CD4-positive, CD25-positive, alpha-beta regulatory T cell (primary cell): ENCODE measurements around the gene WDR6. TPM values are rescaled to one million over a fixed set of nuclear protein-coding genes. Genes with fewer than 3 reads are reported as not detected.

Source experiments
- ATAC-seq, 2 donors: fragments of 150-1000 bp; cut with Tn5 transposase; one replicate each; pipeline ENCODE4 v1.10.0; 2021; ENCODE audit warnings: low read depth in 2 of 2, moderate number of reproducible peaks in 2 of 2, moderate library complexity in 1 of 2
- DNase-seq, 3 donors: peaks; one replicate each; pipeline versions ENCODE4 v3.0.0 to v3.0.0-alpha.2; 2012 to 2022; ENCODE audit warnings: mixed read lengths in 1 of 3
- H3K27ac ChIP-seq: one replicate; pipeline ENCODE4 v1.7.0; 2013; ENCODE audit warnings: mild to moderate bottlenecking, low read length; ENCODE audit not compliant: insufficient read depth, poor library complexity, severe bottlenecking
- H3K27me3 ChIP-seq: one replicate; pipeline ENCODE4 v1.7.0; 2013; ENCODE audit warnings: low read length; ENCODE audit not compliant: control insufficient read depth, insufficient read depth
- H3K36me3 ChIP-seq: one replicate; pipeline ENCODE4 v1.7.0; 2013; ENCODE audit warnings: mild to moderate bottlenecking, low read length, moderate library complexity; ENCODE audit not compliant: control insufficient read depth, insufficient read depth
- H3K4me1 ChIP-seq: 2 replicates; pipeline ENCODE4 v1.7.0; 2013; ENCODE audit warnings: mild to moderate bottlenecking, low read length; ENCODE audit not compliant: insufficient read depth, control insufficient read depth, poor library complexity, severe bottlenecking
- H3K4me3 ChIP-seq: one replicate; pipeline ENCODE4 v1.7.0; 2013; ENCODE audit warnings: low read depth, mild to moderate bottlenecking, low read length, moderate library complexity
- H3K9me3 ChIP-seq, 2 experiments: 1 replicate in 1 of 2; 2 replicates in 1 of 2; pipeline ENCODE4 v1.7.0; 2013; ENCODE audit warnings: low read length in 2 of 2, mild to moderate bottlenecking in 1 of 2, moderate library complexity in 1 of 2; ENCODE audit not compliant: control insufficient read depth in 2 of 2
- H3K27ac Mint-ChIP-seq, 3 donors: one replicate each; pipeline ENCODE4 v1.8.0; 2020 to 2022; ENCODE audit warnings: mild to moderate bottlenecking in 3 of 3, mixed read lengths in 3 of 3, moderate library complexity in 2 of 3
- H3K27me3 Mint-ChIP-seq: one replicate; pipeline ENCODE4 v1.8.0; 2022; ENCODE audit warnings: mild to moderate bottlenecking, mixed read lengths
- H3K36me3 Mint-ChIP-seq: one replicate; pipeline ENCODE4 v1.8.0; 2020; ENCODE audit warnings: mixed read lengths
- H3K4me1 Mint-ChIP-seq, 4 donors: one replicate each; pipeline ENCODE4 v1.8.0; 2020 to 2022; ENCODE audit warnings: mixed read lengths in 4 of 4, mild to moderate bottlenecking in 1 of 4
- H3K4me3 Mint-ChIP-seq, 4 donors: one replicate each; pipeline ENCODE4 v1.8.0; 2020 to 2022; ENCODE audit warnings: mild to moderate bottlenecking in 4 of 4, mixed read lengths in 4 of 4, moderate library complexity in 3 of 4
- H3K9me3 Mint-ChIP-seq, 7 donors: one replicate each; pipeline ENCODE4 v1.8.0; 2020 to 2022; ENCODE audit warnings: mixed read lengths in 7 of 7, mild to moderate bottlenecking in 3 of 7, moderate library complexity in 2 of 7
- polyA plus RNA-seq, 4 donors: library from polyadenylated mRNA; unstranded; fragments of 300-500 nt; fragmentation: Illumina TruSeq; gene quantifications; one replicate each; pipeline ENCODE4 v1.2.3, GENCODE V29; 2021
- total RNA-seq: library from RNA; stranded (reverse); gene quantifications from one replicate; pipeline ENCODE4 v1.2.3, GENCODE V29; 2022

WDR6 gene
- total and polyA plus RNA-seq, 5 donors from 2014 or later, result 74.0 to 208 (median 117) TPM

GRCh38 chr3:49053543-49053942 is 46.4 kb downstream of the WDR6 start:
- no peak overlapping the region for H3K27ac ChIP-seq
- no peak overlapping the region for H3K4me3 ChIP-seq
- H3K36me3 ChIP-seq, result peaks cover 54% of the 10 kb centered on the region
- H3K9me3 Mint-ChIP-seq, result no peaks in the 10 kb centered on the region
- H3K4me1 Mint-ChIP-seq, result peaks cover 0 to 18% (median 9%) of the 10 kb centered on the region in 4 donors
- ATAC-seq (no peak), DNase-seq (no peak)
- no peaks in the 10 kb centered on the region for H3K27me3 ChIP-seq
- no peaks in the 10 kb centered on the region for H3K4me1 ChIP-seq
- no peaks in the 10 kb centered on the region for H3K9me3 ChIP-seq
- peaks cover 31% of the 10 kb centered on the region for H3K36me3 Mint-ChIP-seq
- H3K4me3 Mint-ChIP-seq, result no peak overlapping the region
- H3K27ac Mint-ChIP-seq, result no peak overlapping the region
- no peaks in the 10 kb centered on the region for H3K27me3 Mint-ChIP-seq

- Mint-ChIP-seq H3K27ac (no peak overlapping the region), H3K27me3 (no peaks in the 10 kb centered on the region), H3K4me1 (peaks cover 0 to 18% (median 9%) of the 10 kb centered on the region in 4 donors), H3K36me3 (peaks cover 31% of the 10 kb centered on the region), H3K4me3 (no peak overlapping the region), H3K9me3 (no peaks in the 10 kb centered on the region)
- Histone ChIP-seq H3K4me1 (no peaks in the 10 kb centered on the region), H3K36me3 (peaks cover 54% of the 10 kb centered on the region), H3K27ac (no peak overlapping the region), H3K27me3 (no peaks in the 10 kb centered on the region), H3K9me3 (no peaks in the 10 kb centered on the region), H3K4me3 (no peak overlapping the region)
- ATAC-seq (no peak), DNase-seq (no peak)
Measured at GRCh38 chr3:49054344-49054862, 47.2 kb downstream of the WDR6 start.

- Histone ChIP-seq H3K9me3 (no peaks in the 10 kb centered on the region), H3K4me3 (no peak overlapping the region), H3K36me3 (peaks cover 58% of the 10 kb centered on the region), H3K27ac (no peak overlapping the region), H3K27me3 (no peaks in the 10 kb centered on the region), H3K4me1 (no peaks in the 10 kb centered on the region)
- ATAC-seq (no peak), DNase-seq (no peak)
- peaks cover 0 to 7% (median 3%) of the 10 kb centered on the region in 4 donors for H3K4me1 Mint-ChIP-seq
- no peak overlapping the region for H3K27ac Mint-ChIP-seq
- H3K36me3 Mint-ChIP-seq, result peaks cover 21% of the 10 kb centered on the region
- no peaks in the 10 kb centered on the region for H3K27me3 Mint-ChIP-seq
- H3K9me3 Mint-ChIP-seq, result no peaks in the 10 kb centered on the region
- no peak overlapping the region for H3K4me3 Mint-ChIP-seq
Measured at GRCh38 chr3:49057268-49057667, 50.1 kb downstream of the WDR6 start.

- ATAC-seq, result no peak
- Mint-ChIP-seq H3K36me3 (peaks cover 17% of the 10 kb centered on the region), H3K27ac (peak overlapping the region in 1 of 3 donors; percentile 12)
Measured at GRCh38 chr3:49058011-49058410, 50.8 kb downstream of the WDR6 start.

More at GRCh38 chr3:49058011-49058410, 50.8 kb downstream of the WDR6 start:
- Histone ChIP-seq H3K27me3 (no peaks in the 10 kb centered on the region), H3K36me3 (peaks cover 55% of the 10 kb centered on the region), H3K4me1 (no peaks in the 10 kb centered on the region), H3K9me3 (no peaks in the 10 kb centered on the region), H3K27ac (no peak overlapping the region), H3K4me3 (no peak overlapping the region)
- H3K4me3 Mint-ChIP-seq, result no peak overlapping the region
- H3K9me3 Mint-ChIP-seq, result no peaks in the 10 kb centered on the region
- DNase-seq, result no peak
- peaks cover 0 to 7% (median 2%) of the 10 kb centered on the region in 4 donors for H3K4me1 Mint-ChIP-seq
- no peaks in the 10 kb centered on the region for H3K27me3 Mint-ChIP-seq

Other genes starting within 250 kb of the WDR6 start
- 29.3 TPM for gene PRKAR2A, start 159.5 kb upstream of the WDR6 start, total RNA-seq
- gene PRKAR2A, start 159.5 kb upstream of the WDR6 start, polyA plus RNA-seq, result 10 to 100 TPM; 13.4 to 15.3 (median 14.3) TPM
- 8.0 TPM for gene SLC25A20, start 108.5 kb upstream of the WDR6 start, total RNA-seq
- 10 to 100 TPM; 21.5 to 32.6 (median 25.4) TPM for gene SLC25A20, start 108.5 kb upstream of the WDR6 start, polyA plus RNA-seq
- gene ARIH2, start 88.5 kb upstream of the WDR6 start, total RNA-seq, result 171 TPM
- 100 to 1,000 TPM; 110 to 114 (median 112) TPM for gene ARIH2, start 88.5 kb upstream of the WDR6 start, polyA plus RNA-seq
- gene P4HTM, start 17.1 kb upstream of the WDR6 start, total RNA-seq, result 39.2 TPM
- gene P4HTM, start 17.1 kb upstream of the WDR6 start, polyA plus RNA-seq, result 10 to 100 TPM; 19.5 to 29.9 (median 24.4) TPM
- 22.2 TPM for gene DALRD3, start 11.2 kb downstream of the WDR6 start, total RNA-seq
- gene DALRD3, start 11.2 kb downstream of the WDR6 start, polyA plus RNA-seq, result 10 to 100 TPM; 30.0 to 40.8 (median 32.1) TPM
- gene NDUFAF3, start 14.7 kb downstream of the WDR6 start, total RNA-seq, result 57.8 TPM
- gene NDUFAF3, start 14.7 kb downstream of the WDR6 start, polyA plus RNA-seq, result 100 to 1,000 TPM; 155 to 179 (median 162) TPM
- gene IMPDH2, start 22.0 kb downstream of the WDR6 start, total RNA-seq, result 78.4 TPM
- 10 to 100 TPM; 58.6 to 81.3 (median 73.0) TPM for gene IMPDH2, start 22.0 kb downstream of the WDR6 start, polyA plus RNA-seq
- gene QRICH1, start 86.7 kb downstream of the WDR6 start, total RNA-seq, result 219 TPM
- gene QRICH1, start 86.7 kb downstream of the WDR6 start, polyA plus RNA-seq, result 10 to 100 TPM; 20.0 to 26.8 (median 24.1) TPM
- gene QARS1, start 97.4 kb downstream of the WDR6 start, total RNA-seq, result 224 TPM
- 100 to 1,000 TPM; 102 to 157 (median 132) TPM for gene QARS1, start 97.4 kb downstream of the WDR6 start, polyA plus RNA-seq
- 57.8 TPM for gene USP19, start 113.4 kb downstream of the WDR6 start, total RNA-seq
- 10 to 100 TPM; 23.4 to 29.2 (median 25.4) TPM for gene USP19, start 113.4 kb downstream of the WDR6 start, polyA plus RNA-seq
- gene LAMB2, start 125.7 kb downstream of the WDR6 start, total RNA-seq, result 1.4 TPM
- under 1 TPM in 1 of 4 donors, not detected in 3; 0.57 TPM for gene LAMB2, start 125.7 kb downstream of the WDR6 start, polyA plus RNA-seq
- gene CCDC71, start 158.9 kb downstream of the WDR6 start, total RNA-seq, result 12.9 TPM
- 1 to 10 TPM in 2 of 4 donors, under 1 TPM in 2; 0.76 to 2.2 (median 1.3) TPM for gene CCDC71, start 158.9 kb downstream of the WDR6 start, polyA plus RNA-seq
- gene KLHDC8B, start 164.2 kb downstream of the WDR6 start, total RNA-seq, result 0.72 TPM
- 1 to 10 TPM in 1 of 4 donors, under 1 TPM in 3; 0.32 to 2.6 (median 0.76) TPM for gene KLHDC8B, start 164.2 kb downstream of the WDR6 start, polyA plus RNA-seq